ENCODE data around the gene GH1. TPM values are rescaled to one million over a fixed set of nuclear protein-coding genes. Genes with fewer than 3 reads are reported as not detected.
"Not testable (repeated sequence)": the region's sequence is repeated elsewhere in the genome, so short reads cannot be mapped to it uniquely, and the experiment has no call there.

The GH1 gene
- total RNA-seq, 1 donor from 2014 or later, result not detected

- TF ChIP-seq CTCF (IDR thresholded peaks at IDR 0.05), result no peak
- H3K9me3 Mint-ChIP-seq (ENCODE audit: low read depth), result no peaks in the 10 kb centered on the region
- peak; percentile 58 for DNase-seq (ENCODE audit: low spot score)
- no peak overlapping the region for H3K27ac Mint-ChIP-seq (ENCODE audit: unreplicated experiment)
- H3K4me1 Mint-ChIP-seq (ENCODE audit: low read depth), result no peaks in the 10 kb centered on the region
- no peak overlapping the region for H3K4me3 Mint-ChIP-seq (ENCODE audit: unreplicated experiment)
- peaks cover 40% of the 10 kb centered on the region for H3K27me3 Mint-ChIP-seq (ENCODE audit: low read depth)
- H3K36me3 Mint-ChIP-seq (ENCODE audit: low read depth), result no peaks in the 10 kb centered on the region
These were observed 8.5 kb downstream of the GH1 start for GRCh38 chr17:63910096-63910495.

- not testable (repeated sequence) for H3K4me1 Mint-ChIP-seq (ENCODE audit: low read depth); H3K9me3 Mint-ChIP-seq (ENCODE audit: low read depth); H3K36me3 Mint-ChIP-seq (ENCODE audit: low read depth); H3K4me3 Mint-ChIP-seq (ENCODE audit: unreplicated experiment); H3K27ac Mint-ChIP-seq (ENCODE audit: unreplicated experiment)
- H3K27me3 Mint-ChIP-seq (ENCODE audit: low read depth), result peaks cover 37% of the 10 kb centered on the region
- peak; percentile 35 for DNase-seq (ENCODE audit: low spot score)
These were observed 9.1 kb downstream of the GH1 start for GRCh38 chr17:63909586-63909985.

- H3K4me3 Mint-ChIP-seq (ENCODE audit: unreplicated experiment); H3K27ac Mint-ChIP-seq (ENCODE audit: unreplicated experiment); H3K4me1 Mint-ChIP-seq (ENCODE audit: low read depth); H3K9me3 Mint-ChIP-seq (ENCODE audit: low read depth); H3K36me3 Mint-ChIP-seq (ENCODE audit: low read depth); DNase-seq (ENCODE audit: low spot score): not testable (repeated sequence)
- peak; percentile 43 for TF ChIP-seq CTCF (IDR thresholded peaks at IDR 0.05)
- H3K27me3 Mint-ChIP-seq (ENCODE audit: low read depth), result peaks cover 37% of the 10 kb centered on the region
These were observed 11.4 kb downstream of the GH1 start for GRCh38 chr17:63907161-63907778.

- not testable (repeated sequence) for H3K27ac Mint-ChIP-seq (ENCODE audit: unreplicated experiment); H3K4me3 Mint-ChIP-seq (ENCODE audit: unreplicated experiment); H3K4me1 Mint-ChIP-seq (ENCODE audit: low read depth); H3K36me3 Mint-ChIP-seq (ENCODE audit: low read depth); H3K9me3 Mint-ChIP-seq (ENCODE audit: low read depth)
- H3K27me3 Mint-ChIP-seq (ENCODE audit: low read depth), result peaks cover 40% of the 10 kb centered on the region
- DNase-seq (ENCODE audit: low spot score), result peak; percentile 19
These were observed 13.8 kb downstream of the GH1 start for GRCh38 chr17:63904796-63905195.

GRCh38 chr17:63903787-63904201, 14.8 kb downstream of the GH1 start:
- not testable (repeated sequence) for H3K27ac Mint-ChIP-seq (ENCODE audit: unreplicated experiment); H3K4me3 Mint-ChIP-seq (ENCODE audit: unreplicated experiment); H3K36me3 Mint-ChIP-seq (ENCODE audit: low read depth); DNase-seq (ENCODE audit: low spot score); H3K4me1 Mint-ChIP-seq (ENCODE audit: low read depth); H3K9me3 Mint-ChIP-seq (ENCODE audit: low read depth)
- TF ChIP-seq CTCF (IDR thresholded peaks at IDR 0.05), result peak; percentile 77
- H3K27me3 Mint-ChIP-seq (ENCODE audit: low read depth), result peaks cover 35% of the 10 kb centered on the region

GRCh38 chr17:63901971-63902370, 16.7 kb downstream of the GH1 start:
- H3K36me3 Mint-ChIP-seq (ENCODE audit: low read depth); H3K4me3 Mint-ChIP-seq (ENCODE audit: unreplicated experiment); H3K27ac Mint-ChIP-seq (ENCODE audit: unreplicated experiment); H3K4me1 Mint-ChIP-seq (ENCODE audit: low read depth); H3K9me3 Mint-ChIP-seq (ENCODE audit: low read depth); DNase-seq (ENCODE audit: low spot score): not testable (repeated sequence)
- H3K27me3 Mint-ChIP-seq (ENCODE audit: low read depth), result peaks cover 22% of the 10 kb centered on the region

- not testable (repeated sequence) for H3K4me3 Mint-ChIP-seq (ENCODE audit: unreplicated experiment); H3K9me3 Mint-ChIP-seq (ENCODE audit: low read depth); H3K36me3 Mint-ChIP-seq (ENCODE audit: low read depth); H3K27ac Mint-ChIP-seq (ENCODE audit: unreplicated experiment); H3K4me1 Mint-ChIP-seq (ENCODE audit: low read depth)
- peak; percentile 61 for DNase-seq (ENCODE audit: low spot score)
- H3K27me3 Mint-ChIP-seq (ENCODE audit: low read depth), result peaks cover 22% of the 10 kb centered on the region
These were observed 19.5 kb downstream of the GH1 start for GRCh38 chr17:63898899-63899798.

GRCh38 chr17:63896524-63897354, 21.9 kb downstream of the GH1 start, which contains the start of gene CSH1:
Gene CSH1, minus strand, starts transcription at chr17:63896574. Its CDS starts 63 bp downstream, at chr17:63896511.
- peaks cover 32% of the 10 kb centered on the region for H3K27me3 Mint-ChIP-seq (ENCODE audit: low read depth)
- peak; percentile 24 for DNase-seq (ENCODE audit: low spot score)
- not testable (repeated sequence) for H3K9me3 Mint-ChIP-seq (ENCODE audit: low read depth); H3K4me3 Mint-ChIP-seq (ENCODE audit: unreplicated experiment); H3K27ac Mint-ChIP-seq (ENCODE audit: unreplicated experiment); H3K4me1 Mint-ChIP-seq (ENCODE audit: low read depth); H3K36me3 Mint-ChIP-seq (ENCODE audit: low read depth)

GRCh38 chr17:63894821-63895220, 23.8 kb downstream of the GH1 start:
- peak; percentile 21 for DNase-seq (ENCODE audit: low spot score)
- H3K4me1 Mint-ChIP-seq (ENCODE audit: low read depth); H3K4me3 Mint-ChIP-seq (ENCODE audit: unreplicated experiment); H3K36me3 Mint-ChIP-seq (ENCODE audit: low read depth); H3K27ac Mint-ChIP-seq (ENCODE audit: unreplicated experiment); H3K9me3 Mint-ChIP-seq (ENCODE audit: low read depth): not testable (repeated sequence)
- peaks cover 27% of the 10 kb centered on the region for H3K27me3 Mint-ChIP-seq (ENCODE audit: low read depth)
